ENCODE data around the gene OTOP2.
"Not testable (repeated sequence)": the region's sequence is repeated elsewhere in the genome, so short reads cannot be mapped to it uniquely, and the experiment has no call there.

The OTOP2 gene

DNA sequence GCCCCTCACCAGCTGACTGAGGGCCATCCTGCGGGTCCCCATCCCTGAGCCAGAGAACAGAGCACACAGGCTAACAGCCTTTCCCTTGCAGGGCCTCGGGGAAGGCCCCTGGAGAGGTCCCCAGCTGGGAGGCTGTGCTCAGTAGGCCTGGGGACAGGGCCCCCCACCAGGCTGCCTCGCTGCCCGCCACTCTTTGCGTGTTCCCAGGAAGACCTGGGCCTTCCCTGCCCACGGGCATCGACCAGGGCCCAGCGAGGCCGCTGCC lies 47.7 kb downstream of the OTOP2 start:
- DNase-seq (ENCODE audit: low spot score), result no peak

DNA sequence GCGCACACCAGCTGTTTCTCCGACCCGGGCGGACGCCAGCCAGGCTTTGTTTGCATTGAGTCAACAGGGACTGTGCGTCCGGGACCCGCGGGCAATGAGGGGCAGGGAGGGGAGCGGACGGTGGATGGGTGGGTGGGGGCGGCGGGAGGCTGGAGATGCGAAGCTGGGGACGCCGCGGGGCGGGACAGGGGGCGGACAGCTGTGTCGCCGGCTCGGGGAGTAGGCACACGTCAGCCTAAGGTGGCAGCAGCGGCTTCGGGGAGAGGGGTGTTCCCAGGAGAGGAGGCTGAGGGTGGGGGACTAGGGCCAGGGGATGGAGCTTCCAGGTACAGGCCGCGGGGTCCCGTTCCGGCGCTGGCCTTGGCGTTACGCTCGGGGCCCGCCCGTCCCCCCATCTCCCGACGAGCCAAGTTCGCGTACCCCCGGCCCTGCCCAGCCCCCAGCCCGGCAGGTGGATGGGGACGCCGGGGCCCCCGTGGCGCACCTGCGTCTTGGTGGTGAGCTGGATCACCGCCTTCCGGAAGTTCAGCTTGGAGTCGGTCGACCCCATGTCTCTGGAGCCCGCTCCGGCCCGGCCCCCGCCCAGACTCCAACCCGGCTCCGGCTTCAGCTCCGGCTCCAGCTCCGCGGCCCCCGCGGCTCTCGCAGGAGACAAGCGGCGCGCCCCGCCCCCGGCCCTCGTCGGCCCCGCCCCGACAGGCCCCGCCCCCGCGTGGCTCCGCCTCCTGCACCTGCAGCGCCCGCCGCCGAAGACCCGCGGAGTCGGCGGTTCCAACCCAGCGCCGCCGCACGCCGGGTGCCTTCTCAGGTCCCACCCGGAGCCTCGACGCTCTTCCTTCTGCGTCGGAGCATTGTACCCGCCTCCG lies 48.3 kb downstream of the OTOP2 start, which contains the start of gene HID1:
Gene HID1 (minus strand): TSS at position 653 of the 866 bp plus-strand sequence. CDS start 103 bp downstream, at position 550.
- peak; percentile 76 for DNase-seq (ENCODE audit: low spot score)

DNA sequence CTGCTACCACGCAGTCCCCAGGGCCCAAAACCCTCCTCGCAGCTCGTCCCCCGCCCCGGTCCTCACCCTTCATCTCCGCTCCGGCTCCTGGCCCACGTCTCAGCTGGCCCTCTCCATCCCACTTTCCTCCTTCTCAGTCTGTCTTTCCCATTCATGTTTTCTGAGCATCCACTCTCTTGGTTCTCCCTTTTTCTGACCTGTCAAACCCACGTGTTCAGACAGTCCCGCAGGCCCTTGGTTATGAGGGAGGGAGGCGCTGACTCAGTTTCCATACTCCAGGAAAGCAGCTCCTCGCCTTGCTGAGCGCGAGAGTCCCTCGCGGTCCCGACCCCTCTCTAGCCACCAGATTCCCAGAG lies 48.9 kb downstream of the OTOP2 start:
- no peak for DNase-seq (ENCODE audit: low spot score)

DNA sequence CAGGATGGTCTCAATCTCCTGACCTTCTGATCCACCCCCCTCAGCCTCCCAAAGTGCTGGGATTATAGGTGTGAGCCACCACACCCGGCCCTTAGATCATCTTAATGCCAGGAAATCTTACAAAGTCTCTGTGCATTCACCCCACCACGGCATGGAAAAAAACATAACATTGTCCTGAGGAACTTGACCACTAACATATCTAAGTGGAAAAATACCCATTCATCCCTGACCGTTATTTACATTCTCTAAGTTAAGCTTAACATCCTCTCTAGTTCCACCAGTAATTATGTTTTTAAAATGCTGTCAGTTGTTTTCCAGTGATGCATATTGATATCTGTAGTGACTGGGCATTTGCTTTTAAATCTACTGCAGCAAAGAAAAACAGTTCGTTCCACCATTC lies 51.9 kb downstream of the OTOP2 start:
- no peak for DNase-seq (ENCODE audit: low spot score)

DNA sequence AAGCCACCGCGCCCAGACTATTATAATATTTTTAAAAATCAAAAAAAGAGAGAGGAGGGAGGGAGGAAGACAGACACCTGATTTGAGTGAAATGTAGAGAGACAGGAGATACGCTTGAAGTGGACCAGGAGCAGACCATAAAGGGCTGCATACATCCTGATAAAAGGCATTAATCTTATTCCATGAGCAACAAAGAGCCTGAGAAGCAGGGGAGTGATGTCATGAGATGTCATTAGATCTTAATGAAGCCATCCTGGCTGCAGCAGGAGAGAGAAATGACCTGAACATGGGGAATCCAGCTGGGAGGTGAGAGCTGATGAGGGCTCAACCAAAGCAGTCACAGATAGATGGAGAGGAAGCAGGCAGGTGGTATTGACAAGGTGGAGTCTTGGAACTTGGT lies 53.7 kb downstream of the OTOP2 start:
- no peak for DNase-seq (ENCODE audit: low spot score)

DNA sequence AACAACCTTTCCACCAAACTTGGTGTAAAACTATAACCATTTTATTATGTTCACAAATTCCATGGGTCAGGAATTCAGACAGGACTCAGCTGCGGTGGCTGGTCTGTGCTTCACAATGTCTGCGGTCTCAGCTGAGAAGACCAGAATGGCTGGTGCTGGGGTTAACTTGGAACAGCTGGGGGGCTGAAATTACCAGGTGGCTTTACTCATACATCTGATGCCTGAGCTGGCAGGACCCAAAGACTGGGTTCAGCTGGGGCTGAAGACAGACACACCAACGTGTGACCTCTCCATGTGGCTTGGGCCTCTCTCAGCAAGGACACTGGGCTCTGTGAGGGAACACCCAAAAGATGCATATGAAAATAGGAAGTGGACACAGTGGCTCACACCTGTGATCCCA lies 54.2 kb downstream of the OTOP2 start:
- no peak for DNase-seq (ENCODE audit: low spot score)

DNA sequence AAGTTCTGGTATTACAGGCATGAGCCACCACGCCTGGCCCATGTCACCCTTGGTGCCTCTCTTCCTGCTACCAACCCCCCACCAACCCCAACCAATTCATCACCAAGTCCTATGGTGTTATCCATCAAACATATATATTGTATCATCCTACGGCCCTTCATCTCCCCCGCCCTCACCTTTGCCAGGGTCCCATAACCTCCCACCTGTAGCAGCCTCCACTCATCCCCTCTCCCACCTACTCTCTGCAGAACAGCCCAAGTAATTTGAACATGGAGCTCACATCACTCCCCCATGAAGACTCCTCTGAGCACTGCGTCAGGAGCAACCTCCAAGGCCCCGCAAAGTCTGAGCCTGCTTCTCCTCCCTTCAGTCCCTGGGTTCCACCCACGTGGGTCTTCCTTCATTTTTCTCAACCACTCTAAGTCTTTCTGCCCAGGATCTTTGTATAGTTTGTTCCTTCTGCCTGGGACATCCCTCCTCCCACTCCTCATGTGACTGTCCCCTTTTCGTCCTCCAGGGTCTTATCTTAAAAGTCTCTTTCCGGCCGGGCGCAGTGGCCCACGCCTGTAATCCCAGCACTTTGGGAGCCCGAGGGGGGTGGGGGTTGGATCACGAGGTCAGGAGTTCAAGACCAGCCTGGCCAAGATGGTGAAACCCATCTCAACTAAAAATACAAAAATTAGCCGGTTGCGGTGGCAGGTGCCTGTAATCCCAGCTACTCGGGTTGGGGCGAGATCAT lies 55.5 kb downstream of the OTOP2 start:
- DNase-seq (ENCODE audit: low spot score), result no peak

DNA sequence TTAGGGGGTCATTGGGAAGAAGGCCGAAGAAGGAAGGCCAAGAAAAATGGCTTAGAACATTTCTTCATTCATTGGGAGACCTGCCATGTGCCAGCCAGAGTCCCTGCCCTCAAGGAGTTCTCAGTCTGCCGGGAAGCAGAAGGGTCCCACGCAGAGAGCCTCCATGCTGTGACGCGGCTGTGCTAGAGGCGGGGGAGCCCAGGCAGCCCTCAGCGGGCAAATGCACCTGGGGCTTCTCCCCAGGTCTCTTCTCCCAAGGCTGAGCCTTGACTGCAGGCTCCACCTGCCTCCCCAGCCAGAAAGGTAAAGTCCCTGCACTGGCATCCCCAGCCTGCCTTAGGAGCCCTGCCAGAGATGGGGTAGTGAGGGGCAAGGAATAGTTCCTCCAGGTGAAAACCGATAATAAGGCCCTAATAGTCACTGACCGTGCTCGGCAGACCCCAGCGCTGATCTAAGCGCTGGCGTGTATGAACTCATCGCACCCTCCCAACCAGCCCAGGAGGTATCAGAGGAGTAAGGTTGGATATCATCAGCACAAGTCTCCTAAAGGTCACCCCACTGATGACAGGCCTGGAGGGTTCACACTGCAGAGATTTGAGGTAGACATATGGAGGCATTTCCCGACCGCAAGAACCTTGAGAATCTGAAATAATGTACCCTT lies 57.4 kb downstream of the OTOP2 start:
- DNase-seq (ENCODE audit: low spot score), result no peak

DNA sequence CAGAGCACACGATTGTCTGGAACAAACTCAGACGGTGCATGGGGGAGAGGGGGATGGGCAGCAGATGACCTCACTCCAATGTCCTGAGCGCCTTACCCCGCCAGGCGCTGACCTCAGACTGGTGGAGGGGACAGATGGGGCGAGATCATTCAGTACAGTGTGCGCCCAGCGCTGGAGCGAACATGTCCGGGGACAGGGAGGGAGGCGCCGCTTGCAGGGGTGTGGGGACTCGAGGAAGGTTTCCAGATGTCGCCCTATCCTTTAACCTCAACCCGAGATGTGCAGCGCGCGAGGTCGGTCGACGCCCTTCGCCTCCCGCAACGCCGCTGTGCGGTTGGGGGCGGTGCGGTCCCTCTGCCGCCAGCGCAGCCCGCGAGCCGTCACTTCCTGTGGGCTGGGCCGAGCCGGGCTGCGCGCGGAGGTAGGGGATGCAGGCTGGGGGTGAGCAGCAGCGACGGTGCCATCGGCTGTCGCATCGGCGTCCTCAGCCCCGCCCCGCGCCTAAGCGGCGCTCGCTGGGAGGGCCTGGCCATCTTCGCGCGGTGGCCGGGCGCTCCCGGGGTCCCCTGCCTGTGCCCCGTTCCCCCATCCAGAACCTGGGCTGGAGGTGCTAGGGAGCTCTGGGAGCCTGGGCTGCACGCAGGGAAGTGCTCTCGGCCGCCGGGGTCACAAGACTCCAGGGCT lies 58.0 kb downstream of the OTOP2 start:
- DNase-seq (ENCODE audit: low spot score), result peak; percentile 89

DNA sequence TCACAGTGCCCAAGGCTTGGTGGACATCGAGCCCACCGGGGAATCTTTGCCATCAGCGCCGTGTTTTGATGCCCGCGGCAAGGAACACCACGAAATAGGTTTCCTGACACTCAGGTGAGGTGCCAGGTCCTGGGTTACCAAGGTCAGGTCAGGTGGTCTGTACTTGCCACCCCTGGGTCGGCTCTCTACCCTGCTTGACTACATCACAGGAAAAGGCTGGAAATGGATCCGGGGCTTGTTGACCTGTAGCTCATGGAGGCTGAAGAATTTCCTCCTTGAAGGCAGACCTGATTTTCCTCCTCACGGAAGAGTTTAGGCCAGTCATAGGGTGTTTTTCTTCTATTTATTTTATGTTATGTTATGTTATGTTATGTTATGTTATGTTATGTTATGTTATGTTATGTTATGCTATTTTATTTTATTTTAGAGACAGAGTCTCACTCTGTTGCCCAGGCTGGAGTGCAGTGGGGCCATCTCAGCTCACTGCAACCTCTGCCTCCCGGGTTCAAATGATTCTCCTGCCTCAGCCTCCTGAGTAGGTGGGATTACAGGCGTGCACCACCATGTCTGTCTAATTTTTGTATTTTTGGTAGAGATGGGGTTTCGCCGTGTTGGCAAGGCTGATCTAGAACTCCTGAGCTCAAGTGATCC lies 58.7 kb downstream of the OTOP2 start:
- DNase-seq (ENCODE audit: low spot score), result not testable (repeated sequence)
